Natural killer cell (primary cell): ENCODE measurements around the gene COL23A1. TPM values are rescaled to one million over a fixed set of nuclear protein-coding genes. Genes with fewer than 3 reads are reported as not detected.
A peak's percentile ranks its signal among the peaks of the same experiment; 100 is the strongest.

Experiments
- ATAC-seq, 3 donors: fragments of 150-1000 bp in 2 of 3; fragments of 200-7000 bp in 1 of 3; cut with Tn5 transposase; 1 replicate in 1 of 3; 2 replicates in 2 of 3; pipeline ENCODE4 v1.10.0; 2021; ENCODE audit warnings: mild to moderate bottlenecking in 2 of 3, moderate library complexity in 2 of 3
- DNase-seq, 2 donors: peaks; one replicate each; pipeline versions ENCODE4 v3.0.0 to v3.0.0-alpha.2; 2013 to 2021; ENCODE audit warnings: mixed read lengths in 1 of 2
- H3K27ac ChIP-seq: one replicate; pipeline ENCODE4 v1.5.1; 2013; ENCODE audit warnings: mild to moderate bottlenecking, low read length
- H3K27me3 ChIP-seq: one replicate; pipeline ENCODE4 v1.6.1; 2013; ENCODE audit warnings: low read length; ENCODE audit not compliant: control insufficient read depth, insufficient read depth
- H3K36me3 ChIP-seq: one replicate; pipeline ENCODE4 v1.6.1; 2013; ENCODE audit warnings: low read length; ENCODE audit not compliant: control insufficient read depth, insufficient read depth
- H3K4me1 ChIP-seq: one replicate; pipeline ENCODE4 v1.6.1; 2013; ENCODE audit warnings: low read length; ENCODE audit not compliant: control insufficient read depth, insufficient read depth
- H3K4me3 ChIP-seq: one replicate; pipeline ENCODE4 v1.5.1; 2013; ENCODE audit warnings: low read length
- H3K9me3 ChIP-seq: one replicate; pipeline ENCODE4 v1.6.1; 2013; ENCODE audit warnings: low read length; ENCODE audit not compliant: control insufficient read depth, insufficient read depth
- H3K27ac Mint-ChIP-seq, 2 donors: one replicate each; pipeline ENCODE4 v1.8.0; 2022; ENCODE audit warnings: mild to moderate bottlenecking in 2 of 2, mixed read lengths in 2 of 2, moderate library complexity in 1 of 2
- H3K27me3 Mint-ChIP-seq, 2 donors: one replicate each; pipeline ENCODE4 v1.8.0; 2022; ENCODE audit warnings: low read depth in 2 of 2, mixed read lengths in 2 of 2
- H3K36me3 Mint-ChIP-seq: one replicate; pipeline ENCODE4 v1.8.0; 2022; ENCODE audit warnings: mixed read lengths
- H3K4me1 Mint-ChIP-seq, 2 donors: one replicate each; pipeline ENCODE4 v1.8.0; 2022; ENCODE audit warnings: mixed read lengths in 2 of 2
- H3K4me3 Mint-ChIP-seq: one replicate; pipeline ENCODE4 v1.8.0; 2022; ENCODE audit warnings: mild to moderate bottlenecking, moderate library complexity, mixed read lengths
- H3K9me3 Mint-ChIP-seq, 2 donors: one replicate each; pipeline ENCODE4 v1.8.0; 2022; ENCODE audit warnings: mixed read lengths in 2 of 2
- WGBS: methylation state at CpG from one replicate; pipeline ENCODE4 v1.1.7; 2013; ENCODE audit warnings: missing lambda C conversion rate; ENCODE audit not compliant: insufficient coverage; 5-methylcytosine and 5-hydroxymethylcytosine counted together
- intact Hi-C: fragments of 100-400 bp; cut with micrococcal nuclease; formaldehyde crosslinking; loops from one replicate; pipeline ENCODE4 v1.14.2; 2022
- total RNA-seq, 4 donors: library from RNA; stranded (reverse); fragments of 120-200 nt in 1 of 4; gene quantifications; one replicate each; pipeline versions ENCODE4 v1.2.3 to v1.2.4, GENCODE V29; 2013 to 2022
- TF ChIP-seq, protein P1 (sequence below): fragments of 200-600 bp; IDR thresholded peaks from one replicate; pipeline ENCODE4 v1.8.0; 2022; ENCODE audit warnings: antibody characterized with exemption

COL23A1 gene
- total RNA-seq, 3 donors from 2014 or later (not counting 1 experiment from before 2014, with no cell fraction given): 0.15 TPM; not detected in 2

DNA sequence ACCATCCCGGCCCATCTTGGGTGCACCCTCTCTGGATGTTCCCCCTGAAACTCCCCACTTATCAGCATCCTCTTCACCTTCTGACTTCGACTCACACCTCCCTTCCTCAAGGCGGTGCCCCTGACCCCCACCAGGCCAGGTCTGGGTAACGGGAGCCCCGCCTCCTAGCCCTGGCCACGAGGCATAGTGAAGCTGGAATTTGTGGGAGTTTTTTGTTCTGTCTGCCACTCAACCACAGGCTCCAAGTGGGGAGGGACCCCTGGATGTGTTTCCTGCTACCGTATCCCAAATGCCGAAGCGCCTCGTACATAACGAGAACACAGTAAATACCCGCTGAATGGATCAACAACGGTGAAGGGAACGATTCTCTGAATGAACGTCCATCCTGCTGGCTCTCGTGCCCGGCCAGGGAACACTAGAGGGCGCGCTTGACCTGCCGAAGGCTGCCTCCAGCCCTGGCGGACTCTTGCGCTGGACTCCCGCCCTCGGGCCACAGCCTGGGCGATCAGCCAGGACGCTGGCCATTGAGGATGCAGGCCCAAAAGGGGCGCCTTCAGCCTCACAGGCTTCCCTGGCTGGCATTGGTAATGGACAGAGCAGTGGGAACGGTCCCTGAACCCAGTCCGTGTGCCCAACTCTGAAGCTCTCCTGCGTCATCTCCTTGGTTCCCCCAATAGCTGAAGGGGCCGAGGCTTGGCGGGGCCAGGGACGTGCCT, 310.3 kb downstream of the COL23A1 start:
- H3K27me3 ChIP-seq: no peaks in the 10 kb centered on the region
- TF ChIP-seq, protein P1, sequence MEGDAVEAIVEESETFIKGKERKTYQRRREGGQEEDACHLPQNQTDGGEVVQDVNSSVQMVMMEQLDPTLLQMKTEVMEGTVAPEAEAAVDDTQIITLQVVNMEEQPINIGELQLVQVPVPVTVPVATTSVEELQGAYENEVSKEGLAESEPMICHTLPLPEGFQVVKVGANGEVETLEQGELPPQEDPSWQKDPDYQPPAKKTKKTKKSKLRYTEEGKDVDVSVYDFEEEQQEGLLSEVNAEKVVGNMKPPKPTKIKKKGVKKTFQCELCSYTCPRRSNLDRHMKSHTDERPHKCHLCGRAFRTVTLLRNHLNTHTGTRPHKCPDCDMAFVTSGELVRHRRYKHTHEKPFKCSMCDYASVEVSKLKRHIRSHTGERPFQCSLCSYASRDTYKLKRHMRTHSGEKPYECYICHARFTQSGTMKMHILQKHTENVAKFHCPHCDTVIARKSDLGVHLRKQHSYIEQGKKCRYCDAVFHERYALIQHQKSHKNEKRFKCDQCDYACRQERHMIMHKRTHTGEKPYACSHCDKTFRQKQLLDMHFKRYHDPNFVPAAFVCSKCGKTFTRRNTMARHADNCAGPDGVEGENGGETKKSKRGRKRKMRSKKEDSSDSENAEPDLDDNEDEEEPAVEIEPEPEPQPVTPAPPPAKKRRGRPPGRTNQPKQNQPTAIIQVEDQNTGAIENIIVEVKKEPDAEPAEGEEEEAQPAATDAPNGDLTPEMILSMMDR: peak; percentile 90

DNA sequence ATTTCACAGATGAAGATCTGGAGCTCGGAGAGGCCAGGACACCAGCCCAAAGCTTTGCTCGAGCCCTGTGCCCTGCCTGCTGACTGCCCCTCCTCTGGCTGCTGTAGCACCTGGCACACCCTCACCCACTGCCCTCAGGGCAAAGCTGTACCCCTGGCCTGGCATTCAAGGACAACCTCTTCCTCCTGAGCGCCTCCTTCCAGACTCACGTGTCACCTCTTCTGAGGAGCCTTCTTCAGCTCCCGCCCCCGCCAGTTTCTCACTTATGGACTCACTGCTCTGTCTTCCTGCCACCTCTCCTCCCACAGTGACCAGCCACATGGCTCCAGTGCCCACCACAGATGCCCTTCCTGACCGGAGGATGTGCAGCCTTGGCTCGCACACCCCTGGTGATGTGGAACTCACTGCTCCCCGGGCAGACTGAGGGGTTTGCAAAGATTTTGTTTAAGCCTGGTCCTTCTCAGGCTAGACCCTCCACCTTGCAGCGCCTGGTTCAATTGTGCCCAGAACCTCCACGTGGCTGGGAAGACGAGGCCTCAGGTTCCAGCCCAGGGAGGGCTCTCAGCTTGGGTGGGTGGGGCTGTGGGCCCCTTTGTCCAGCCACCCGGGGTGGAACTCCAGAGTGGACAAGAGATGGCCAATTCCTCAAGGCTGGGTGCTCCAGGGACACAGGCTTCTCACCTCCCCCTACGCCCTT, 311.0 kb downstream of the COL23A1 start:
- peaks cover 0 to 12% of the 10 kb centered on the region in 2 donors for H3K27me3 Mint-ChIP-seq
- Histone ChIP-seq H3K9me3 (peaks cover 8% of the 10 kb centered on the region), H3K4me3 (no peak overlapping the region), H3K4me1 (peaks cover 9% of the 10 kb centered on the region), H3K27ac (no peak overlapping the region), H3K36me3 (no peaks in the 10 kb centered on the region), H3K27me3 (no peaks in the 10 kb centered on the region)
- TF ChIP-seq, protein P1: no peak
- DNase-seq (no peak), ATAC-seq (no peak)
- H3K9me3 Mint-ChIP-seq: peaks cover 5 to 8% of the 10 kb centered on the region in 2 donors
- H3K36me3 Mint-ChIP-seq: no peaks in the 10 kb centered on the region
- no peak overlapping the region for H3K27ac Mint-ChIP-seq
- peaks cover 9% of the 10 kb centered on the region in 2 donors for H3K4me1 Mint-ChIP-seq
- no peak overlapping the region for H3K4me3 Mint-ChIP-seq
- 78% methylated on average over 14 of the region's 14 CpGs for WGBS
- intact Hi-C loops: no loop called here

More for the DNA sequence above, 310.3 kb downstream of the COL23A1 start:
- Histone ChIP-seq H3K4me3 (no peak overlapping the region), H3K9me3 (peaks cover 8% of the 10 kb centered on the region), H3K27ac (no peak overlapping the region), H3K4me1 (peaks cover 9% of the 10 kb centered on the region), H3K36me3 (no peaks in the 10 kb centered on the region)
- intact Hi-C loops: loop anchor here (2.0 to 5.0 kb wide), 2 partner anchors 272 to 311 kb away; partner anchors contain the start of gene COL23A1
- WGBS: 21% methylated on average over 33 of the region's 33 CpGs
- no peak overlapping the region for H3K27ac Mint-ChIP-seq
- H3K36me3 Mint-ChIP-seq: no peaks in the 10 kb centered on the region
- H3K4me3 Mint-ChIP-seq: no peak overlapping the region
- H3K27me3 Mint-ChIP-seq: peaks cover 0 to 12% of the 10 kb centered on the region in 2 donors
- peaks cover 9% of the 10 kb centered on the region in 2 donors for H3K4me1 Mint-ChIP-seq
- ATAC-seq: peak; percentile 55 to 81 (median 69)
- DNase-seq: peak; percentile 59 to 67
- peaks cover 5 to 8% of the 10 kb centered on the region in 2 donors for H3K9me3 Mint-ChIP-seq

GRCh38 chr5:178278358-178279023, 311.7 kb downstream of the COL23A1 start:
- Mint-ChIP-seq H3K36me3 (no peaks in the 10 kb centered on the region), H3K4me3 (no peak overlapping the region), H3K4me1 (peaks cover 9% of the 10 kb centered on the region in 2 donors), H3K27ac (no peak overlapping the region), H3K27me3 (peaks cover 0 to 12% of the 10 kb centered on the region in 2 donors), H3K9me3 (peaks cover 1 to 2% of the 10 kb centered on the region in 2 donors)
- DNase-seq (no peak), ATAC-seq (no peak)
- Histone ChIP-seq H3K27ac (no peak overlapping the region), H3K9me3 (peaks cover 3% of the 10 kb centered on the region), H3K27me3 (no peaks in the 10 kb centered on the region), H3K36me3 (no peaks in the 10 kb centered on the region), H3K4me3 (no peak overlapping the region), H3K4me1 (peaks cover 9% of the 10 kb centered on the region)
- TF ChIP-seq, protein P1: no peak
- intact Hi-C loops: no loop called here
- WGBS: 91% methylated on average over 18 of the region's 18 CpGs
